ENCODE measurements around the gene ARRDC2. TPM values are rescaled to one million over a fixed set of nuclear protein-coding genes. Genes with fewer than 3 reads are reported as not detected.
A peak's percentile ranks its signal among the peaks of the same experiment; 100 is the strongest.

Gene ARRDC2
- total RNA-seq, 1 experiment from 2014 or later = 9.2 TPM

DNA sequence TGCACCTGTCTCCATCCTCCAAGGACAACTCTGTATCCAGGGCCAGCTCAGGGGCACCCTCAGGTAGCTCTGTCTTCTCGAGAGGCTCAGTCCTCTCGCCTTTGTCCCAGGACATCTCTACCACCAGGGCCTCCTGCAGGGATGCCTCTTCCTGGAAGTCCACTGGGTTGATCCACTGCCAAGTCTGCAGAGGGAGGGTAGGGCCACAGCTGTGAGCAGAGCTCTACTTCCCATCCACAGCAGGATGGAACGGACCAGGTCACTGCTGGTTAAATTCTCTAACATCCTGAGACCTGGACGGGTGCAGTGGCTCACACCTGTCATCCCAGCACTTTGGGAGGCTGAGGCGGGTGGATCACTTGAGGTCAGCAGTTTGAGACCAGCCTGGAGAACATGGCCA lies 51.9 kb downstream of the ARRDC2 start:
- ATAC-seq = no peak
- peaks cover 6% of the 10 kb centered on the region for H3K4me1 Mint-ChIP-seq
- TF ChIP-seq RORB (CRISPR knock-in tag; IDR thresholded peaks at IDR 0.05) = no peak
- TF ChIP-seq ATF3 (CRISPR knock-in tag; conservative IDR thresholded peaks at IDR 0.05) = no peak
- no peak for TF ChIP-seq MXD4 (CRISPR knock-in tag; IDR thresholded peaks at IDR 0.05; ENCODE audit: borderline replicate concordance)
- TF ChIP-seq, protein P1, sequence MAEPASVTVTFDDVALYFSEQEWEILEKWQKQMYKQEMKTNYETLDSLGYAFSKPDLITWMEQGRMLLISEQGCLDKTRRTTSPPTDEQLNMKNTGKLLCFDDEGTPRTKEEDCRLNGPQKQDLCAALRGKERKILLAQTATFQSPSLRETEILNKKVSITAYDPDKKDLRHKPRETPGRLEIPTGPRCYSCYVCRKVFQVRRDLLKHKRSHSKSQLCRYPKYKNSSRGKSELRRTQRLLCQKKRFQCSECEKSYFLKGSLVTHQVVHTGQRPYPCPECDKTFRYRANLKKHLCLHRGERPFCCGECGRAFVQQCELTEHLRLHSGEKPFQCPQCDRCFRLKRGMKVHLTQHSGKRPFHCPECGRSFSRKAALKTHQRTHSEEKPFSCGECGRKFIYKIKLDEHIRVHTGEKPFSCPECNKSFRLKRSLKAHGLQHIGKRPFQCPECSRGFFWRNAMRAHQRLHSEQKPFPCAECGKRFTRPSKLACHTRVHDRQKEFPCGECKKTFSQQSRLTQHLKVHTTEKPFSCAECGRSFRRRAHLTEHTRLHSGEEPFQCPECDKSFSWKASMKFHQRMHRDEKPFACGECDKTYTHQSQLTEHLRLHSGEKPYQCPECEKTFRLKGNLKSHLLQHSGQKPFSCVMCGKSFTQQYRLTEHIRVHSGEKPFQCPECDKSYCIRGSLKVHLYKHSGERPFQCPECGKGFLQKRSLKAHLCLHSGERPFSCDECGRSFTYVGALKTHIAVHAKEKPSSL (CRISPR knock-in tag; conservative IDR thresholded peaks at IDR 0.05) = no peak
- TF ChIP-seq ZNF317 (CRISPR knock-in tag; IDR thresholded peaks at IDR 0.05; ENCODE audit: borderline replicate concordance, low read depth) = no peak
- TF ChIP-seq MYBL2 (CRISPR knock-in tag; IDR thresholded peaks at IDR 0.05) = no peak
- no peak for TF ChIP-seq ZBTB21 (CRISPR knock-in tag; IDR thresholded peaks at IDR 0.05; ENCODE audit: borderline replicate concordance)
- ChIA-PET CTCF (interaction anchor here (0.6 to 6.3 kb wide), 11 partner anchors 15 to 201 kb away, joined by 3 to 46 read pairs (median 4); partner anchors contain the start of genes ARRDC2 and RPL18A), POLR2A (no interaction called here)
- H3K27ac Mint-ChIP-seq = no peak overlapping the region
- no peak overlapping the region for H3K4me3 Mint-ChIP-seq
- H3K27me3 Mint-ChIP-seq (ENCODE audit: low read depth) = no peaks in the 10 kb centered on the region; the same call in 1 of the 2 replicates
- DNase-seq (ENCODE audit: low spot score) = no peak
- no peaks in the 10 kb centered on the region; the same call in 1 of the 2 replicates for H3K9me3 Mint-ChIP-seq
- H3K36me3 Mint-ChIP-seq = no peaks in the 10 kb centered on the region

DNA sequence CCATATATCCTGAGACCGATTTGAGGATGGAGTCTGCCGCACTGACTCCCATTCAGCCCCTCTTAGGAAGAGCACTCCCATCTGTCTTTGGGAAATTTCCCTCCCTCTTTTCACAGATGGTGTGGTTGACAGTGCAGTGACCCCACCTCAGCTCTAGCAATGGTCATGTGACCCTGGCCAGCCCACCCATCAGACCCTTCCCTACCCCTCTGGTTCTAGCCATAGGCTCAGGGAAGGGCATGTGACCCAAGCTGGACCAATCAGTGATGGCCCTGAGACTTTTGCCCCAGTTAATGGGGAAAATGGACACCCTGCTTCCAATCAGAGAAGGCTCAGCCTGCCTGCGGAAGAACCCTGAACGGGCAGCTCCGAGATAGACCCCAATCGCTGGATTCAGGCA lies 52.5 kb downstream of the ARRDC2 start:
- ATAC-seq = peak; percentile 8
- CTCF ChIA-PET = interaction anchor here (0.6 to 6.3 kb wide), 8 partner anchors 9 to 122 kb away, joined by 3 to 46 read pairs (median 4); partner anchors contain the start of gene ARRDC2
- Mint-ChIP-seq H3K4me1 (peaks cover 5% of the 10 kb centered on the region), H3K4me3 (no peak overlapping the region), H3K27me3 (ENCODE audit: low read depth) (no peaks in the 10 kb centered on the region; the same call in 1 of the 2 replicates), H3K9me3 (no peaks in the 10 kb centered on the region; the same call in 1 of the 2 replicates), H3K36me3 (no peaks in the 10 kb centered on the region), H3K27ac (no peak overlapping the region)
- DNase-seq (ENCODE audit: low spot score) = no peak
- TF ChIP-seq NFYB (CRISPR knock-in tag; conservative IDR thresholded peaks at IDR 0.05; ENCODE audit: low read depth) (peak; percentile 58), ELF4 (CRISPR knock-in tag; IDR thresholded peaks at IDR 0.05; ENCODE audit: low read depth) (no peak), SP1 (CRISPR knock-in tag; conservative IDR thresholded peaks at IDR 0.05) (no peak), CREB1 (CRISPR knock-in tag; IDR thresholded peaks at IDR 0.05) (no peak), USF2 (CRISPR knock-in tag; IDR thresholded peaks at IDR 0.05) (peak; percentile 91)
- TF ChIP-seq, protein P2, sequence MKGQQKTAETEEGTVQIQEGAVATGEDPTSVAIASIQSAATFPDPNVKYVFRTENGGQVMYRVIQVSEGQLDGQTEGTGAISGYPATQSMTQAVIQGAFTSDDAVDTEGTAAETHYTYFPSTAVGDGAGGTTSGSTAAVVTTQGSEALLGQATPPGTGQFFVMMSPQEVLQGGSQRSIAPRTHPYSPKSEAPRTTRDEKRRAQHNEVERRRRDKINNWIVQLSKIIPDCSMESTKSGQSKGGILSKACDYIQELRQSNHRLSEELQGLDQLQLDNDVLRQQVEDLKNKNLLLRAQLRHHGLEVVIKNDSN (CRISPR knock-in tag; IDR thresholded peaks at IDR 0.05) = peak; percentile 82
- POLR2A ChIA-PET = no interaction called here

DNA sequence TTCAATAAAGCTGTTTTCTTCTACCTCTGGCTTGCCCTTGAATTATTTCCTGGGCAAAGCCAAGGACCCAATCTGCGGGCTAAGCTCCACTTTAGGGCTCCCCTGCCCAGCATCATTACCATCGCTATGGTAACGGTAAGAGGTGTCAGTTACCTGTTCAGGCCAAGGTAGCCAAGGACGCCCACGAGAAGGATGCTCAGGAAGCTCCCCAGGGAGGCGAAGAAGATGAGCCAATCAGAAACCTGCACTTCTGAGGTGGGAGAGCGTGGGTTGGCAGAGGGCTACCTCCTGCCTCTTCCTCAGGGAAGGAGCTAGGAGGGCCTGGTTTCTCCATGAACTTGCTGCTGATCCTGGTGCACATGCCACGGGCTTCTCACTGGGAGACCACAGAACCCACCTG lies 54.1 kb downstream of the ARRDC2 start:
- Mint-ChIP-seq H3K36me3 (no peaks in the 10 kb centered on the region), H3K4me1 (peaks cover 5% of the 10 kb centered on the region), H3K9me3 (no peaks in the 10 kb centered on the region; the same call in 1 of the 2 replicates), H3K27ac (no peak overlapping the region), H3K27me3 (ENCODE audit: low read depth) (no peaks in the 10 kb centered on the region; the same call in 1 of the 2 replicates), H3K4me3 (no peak overlapping the region)
- DNase-seq (ENCODE audit: low spot score) (no peak), ATAC-seq (no peak)
- ChIA-PET CTCF (interaction anchor here (0.7 to 3.0 kb wide), 7 partner anchors 12 to 267 kb away, joined by 3 to 15 read pairs (median 4); no protein-coding TSS in a partner anchor), POLR2A (no interaction called here)
- TF ChIP-seq ZNF232 (CRISPR knock-in tag; IDR thresholded peaks at IDR 0.05) (no peak), FOXJ3 (CRISPR knock-in tag; IDR thresholded peaks at IDR 0.05; ENCODE audit: borderline replicate concordance) (no peak), MYBL2 (CRISPR knock-in tag; IDR thresholded peaks at IDR 0.05) (no peak), ZBTB21 (CRISPR knock-in tag; IDR thresholded peaks at IDR 0.05; ENCODE audit: borderline replicate concordance) (no peak), NR1H2 (CRISPR knock-in tag; IDR thresholded peaks at IDR 0.05) (no peak), ATF1 (CRISPR knock-in tag; IDR thresholded peaks at IDR 0.05) (no peak), E2F4 (CRISPR knock-in tag; IDR thresholded peaks at IDR 0.05; ENCODE audit: borderline replicate concordance, low read depth) (no peak), GRHL2 (CRISPR knock-in tag; IDR thresholded peaks at IDR 0.05; ENCODE audit: insufficient replicate concordance, severe bottlenecking) (no peak)
- TF ChIP-seq, protein P3, sequence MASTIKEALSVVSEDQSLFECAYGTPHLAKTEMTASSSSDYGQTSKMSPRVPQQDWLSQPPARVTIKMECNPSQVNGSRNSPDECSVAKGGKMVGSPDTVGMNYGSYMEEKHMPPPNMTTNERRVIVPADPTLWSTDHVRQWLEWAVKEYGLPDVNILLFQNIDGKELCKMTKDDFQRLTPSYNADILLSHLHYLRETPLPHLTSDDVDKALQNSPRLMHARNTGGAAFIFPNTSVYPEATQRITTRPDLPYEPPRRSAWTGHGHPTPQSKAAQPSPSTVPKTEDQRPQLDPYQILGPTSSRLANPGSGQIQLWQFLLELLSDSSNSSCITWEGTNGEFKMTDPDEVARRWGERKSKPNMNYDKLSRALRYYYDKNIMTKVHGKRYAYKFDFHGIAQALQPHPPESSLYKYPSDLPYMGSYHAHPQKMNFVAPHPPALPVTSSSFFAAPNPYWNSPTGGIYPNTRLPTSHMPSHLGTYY (CRISPR knock-in tag; IDR thresholded peaks at IDR 0.05) = no peak
- TF ChIP-seq, protein P4, sequence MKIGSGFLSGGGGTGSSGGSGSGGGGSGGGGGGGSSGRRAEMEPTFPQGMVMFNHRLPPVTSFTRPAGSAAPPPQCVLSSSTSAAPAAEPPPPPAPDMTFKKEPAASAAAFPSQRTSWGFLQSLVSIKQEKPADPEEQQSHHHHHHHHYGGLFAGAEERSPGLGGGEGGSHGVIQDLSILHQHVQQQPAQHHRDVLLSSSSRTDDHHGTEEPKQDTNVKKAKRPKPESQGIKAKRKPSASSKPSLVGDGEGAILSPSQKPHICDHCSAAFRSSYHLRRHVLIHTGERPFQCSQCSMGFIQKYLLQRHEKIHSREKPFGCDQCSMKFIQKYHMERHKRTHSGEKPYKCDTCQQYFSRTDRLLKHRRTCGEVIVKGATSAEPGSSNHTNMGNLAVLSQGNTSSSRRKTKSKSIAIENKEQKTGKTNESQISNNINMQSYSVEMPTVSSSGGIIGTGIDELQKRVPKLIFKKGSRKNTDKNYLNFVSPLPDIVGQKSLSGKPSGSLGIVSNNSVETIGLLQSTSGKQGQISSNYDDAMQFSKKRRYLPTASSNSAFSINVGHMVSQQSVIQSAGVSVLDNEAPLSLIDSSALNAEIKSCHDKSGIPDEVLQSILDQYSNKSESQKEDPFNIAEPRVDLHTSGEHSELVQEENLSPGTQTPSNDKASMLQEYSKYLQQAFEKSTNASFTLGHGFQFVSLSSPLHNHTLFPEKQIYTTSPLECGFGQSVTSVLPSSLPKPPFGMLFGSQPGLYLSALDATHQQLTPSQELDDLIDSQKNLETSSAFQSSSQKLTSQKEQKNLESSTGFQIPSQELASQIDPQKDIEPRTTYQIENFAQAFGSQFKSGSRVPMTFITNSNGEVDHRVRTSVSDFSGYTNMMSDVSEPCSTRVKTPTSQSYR (CRISPR knock-in tag; IDR thresholded peaks at IDR 0.05) = no peak
- TF ChIP-seq, protein P5, sequence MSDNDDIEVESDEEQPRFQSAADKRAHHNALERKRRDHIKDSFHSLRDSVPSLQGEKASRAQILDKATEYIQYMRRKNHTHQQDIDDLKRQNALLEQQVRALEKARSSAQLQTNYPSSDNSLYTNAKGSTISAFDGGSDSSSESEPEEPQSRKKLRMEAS (CRISPR knock-in tag; IDR thresholded peaks at IDR 0.05) = no peak

Data from WTC11 (cell line).